GM23338 (cell line): Measurements from ENCODE around the gene TBC1D14. TPM values are rescaled to one million over a fixed set of nuclear protein-coding genes. Genes with fewer than 3 reads are reported as not detected.

Source experiments
- ATAC-seq: fragments of 200-7000 bp; cut with Tn5 transposase; 3 replicates; pipeline ENCODE4 v1.9.1; 2020
- DNase-seq: peaks from one replicate; pipeline ENCODE4 v3.0.0-alpha.2; 2015; ENCODE audit warnings: low spot score
- H2AFZ ChIP-seq: fragments of 200-600 bp; sonication (generic); 2 replicates; pipeline ENCODE4 v1.8.0; 2016; ENCODE audit warnings: antibody characterized with exemption, mild to moderate bottlenecking, moderate library complexity
- H3F3A ChIP-seq: fragments of 200-600 bp; sonication (generic); replicated peaks from 2 replicates; pipeline ENCODE4 v1.8.0; 2017; ENCODE audit warnings: antibody characterized with exemption, mixed run types, low read depth
- H3K27ac ChIP-seq: fragments of 200-600 bp; sonication (generic); 2 replicates; pipeline ENCODE4 v1.6.1; 2016; ENCODE audit warnings: low read depth
- H3K27me3 ChIP-seq: fragments of 200-600 bp; sonication (generic); 2 replicates; pipeline ENCODE4 v1.8.0; 2016; ENCODE audit warnings: mild to moderate bottlenecking, mixed run types, moderate library complexity; ENCODE audit not compliant: insufficient read depth
- H3K36me3 ChIP-seq: fragments of 200-600 bp; sonication (generic); 2 replicates; pipeline ENCODE4 v1.8.0; 2016; ENCODE audit warnings: mild to moderate bottlenecking; ENCODE audit not compliant: insufficient read depth
- H3K4me1 ChIP-seq: fragments of 200-600 bp; sonication (generic); 2 replicates; pipeline ENCODE4 v1.8.0; 2016; ENCODE audit warnings: mild to moderate bottlenecking, moderate library complexity; ENCODE audit not compliant: insufficient read depth
- H3K4me2 ChIP-seq: fragments of 200-600 bp; sonication (generic); 2 replicates; pipeline ENCODE4 v1.7.1; 2017; ENCODE audit warnings: mixed run types
- H3K4me3 ChIP-seq: fragments of 200-600 bp; sonication (generic); 2 replicates; pipeline ENCODE4 v1.6.1; 2016; ENCODE audit warnings: mixed run types
- H3K79me2 ChIP-seq: fragments of 200-600 bp; sonication (generic); replicated peaks from 2 replicates; pipeline ENCODE4 v1.8.0; 2017; ENCODE audit warnings: mild to moderate bottlenecking; ENCODE audit not compliant: insufficient read depth
- H3K9me2 ChIP-seq: fragments of 200-600 bp; sonication (generic); 2 replicates; pipeline ENCODE4 v1.8.0; 2017; ENCODE audit not compliant: insufficient read depth
- H4K20me1 ChIP-seq: fragments of 200-600 bp; sonication (generic); replicated peaks from 2 replicates; pipeline ENCODE4 v1.8.0; 2017; ENCODE audit warnings: mild to moderate bottlenecking; ENCODE audit not compliant: insufficient read depth
- H3K27ac Mint-ChIP-seq: 2 replicates; pipeline ENCODE4 v1.8.0; 2020; ENCODE audit warnings: inconsistent platforms, mild to moderate bottlenecking, moderate library complexity, mixed read lengths
- H3K27me3 Mint-ChIP-seq: 3 replicates; pipeline ENCODE4 v1.8.0; 2022; ENCODE audit warnings: low read depth, mild to moderate bottlenecking, moderate library complexity, mixed read lengths, inconsistent platforms; ENCODE audit not compliant: insufficient read depth, poor library complexity
- H3K36me3 Mint-ChIP-seq: 3 replicates; pipeline ENCODE4 v1.8.0; 2021; ENCODE audit warnings: low read depth, mild to moderate bottlenecking, inconsistent platforms, moderate library complexity, mixed read lengths
- H3K4me1 Mint-ChIP-seq: 3 replicates; pipeline ENCODE4 v1.8.0; 2020; ENCODE audit warnings: mild to moderate bottlenecking, inconsistent platforms, mixed read lengths
- H3K4me3 Mint-ChIP-seq: 3 replicates; pipeline ENCODE4 v1.8.0; 2021; ENCODE audit warnings: moderate library complexity, mild to moderate bottlenecking, inconsistent platforms, mixed read lengths
- H3K9me3 Mint-ChIP-seq: 3 replicates; pipeline ENCODE4 v1.8.0; 2020; ENCODE audit warnings: moderate library complexity, mild to moderate bottlenecking, inconsistent platforms, mixed read lengths
- CREB1 ChIP-seq: fragments of 250-450 bp; sonication (Bioruptor Pico); IDR thresholded peaks from 2 replicates; pipeline ENCODE4 v1.5.0; 2020; ENCODE audit warnings: low read depth, mild to moderate bottlenecking, moderate library complexity
- EZH2 ChIP-seq: fragments of 200-600 bp; sonication (generic); IDR thresholded peaks from one replicate; pipeline ENCODE4 v1.8.0; 2017; ENCODE audit warnings: antibody characterized with exemption, mild to moderate bottlenecking, low read depth; ENCODE audit not compliant: unreplicated experiment
- EZH2phosphoT487 ChIP-seq: fragments of 200-600 bp; sonication (generic); IDR thresholded peaks from one replicate; pipeline ENCODE4 v1.8.1; 2018; ENCODE audit warnings: antibody characterized with exemption; ENCODE audit not compliant: unreplicated experiment
- JUNB ChIP-seq: IDR thresholded peaks from one replicate; pipeline ENCODE4 v1.6.1; 2016; ENCODE audit warnings: antibody characterized with exemption; ENCODE audit not compliant: unreplicated experiment
- NANOG ChIP-seq: IDR thresholded peaks from 2 replicates; pipeline ENCODE4 v1.6.1; 2016; ENCODE audit warnings: antibody characterized with exemption, borderline replicate concordance
- POLR2AphosphoS5 ChIP-seq: IDR thresholded peaks from 2 replicates; pipeline ENCODE4 v1.6.1; 2016; ENCODE audit warnings: antibody characterized with exemption, low read depth
- STAT1 ChIP-seq: IDR thresholded peaks from one replicate; pipeline ENCODE4 v1.6.1; 2016; ENCODE audit warnings: antibody characterized with exemption; ENCODE audit not compliant: unreplicated experiment
- ZNF114 ChIP-seq: fragments of 250-450 bp; sonication (Bioruptor Pico); IDR thresholded peaks from 2 replicates; pipeline ENCODE4 v1.5.0; 2020; ENCODE audit warnings: mild to moderate bottlenecking, moderate library complexity
- ZNF331 ChIP-seq: fragments of 250-450 bp; sonication (Bioruptor Pico); IDR thresholded peaks from 2 replicates; pipeline ENCODE4 v1.5.0; 2020; ENCODE audit warnings: low read depth, mild to moderate bottlenecking, moderate library complexity
- polyA plus RNA-seq: library from polyadenylated mRNA; unstranded; fragments of >200 nt; fragmentation: Nextera tagmentation; extraction: Ambion mirVana; gene quantifications from 2 replicates; pipeline ENCODE4 v1.2.1, GENCODE V29; 2016
- total RNA-seq: library from RNA; depleted of rRNA; stranded (reverse); fragments of >200 nt; shearing (Covaris generic); gene quantifications from 2 replicates; pipeline ENCODE4 v1.2.3, GENCODE V29; 2014
- TF ChIP-seq, protein P1 (sequence below): IDR thresholded peaks from 2 replicates; pipeline ENCODE4 v1.6.1; 2016; ENCODE audit warnings: antibody characterized with exemption
- TF ChIP-seq, protein P2 (sequence below): IDR thresholded peaks from one replicate; pipeline ENCODE4 v1.6.1; 2018; ENCODE audit warnings: antibody characterized with exemption; ENCODE audit not compliant: unreplicated experiment
- TF ChIP-seq, protein P3 (sequence below), 2 experiments: fragments of 200-600 bp in 1 of 2; sonication (generic) in 1 of 2; conservative IDR thresholded peaks; 2 replicates each; pipeline versions ENCODE4 v1.5.1 to v1.6.1; 2016 to 2017; ENCODE audit warnings: antibody characterized with exemption in 2 of 2, low read depth in 2 of 2, mild to moderate bottlenecking in 2 of 2, moderate library complexity in 1 of 2
- TF ChIP-seq, protein P4 (sequence below): fragments of 250-450 bp; sonication (Bioruptor Pico); IDR thresholded peaks from 2 replicates; pipeline ENCODE4 v1.5.0; 2020; ENCODE audit warnings: mild to moderate bottlenecking, moderate library complexity

Gene TBC1D14
- total and polyA plus RNA-seq, 2 experiments from 2014 or later, result 18.2 to 59.7 TPM

DNA sequence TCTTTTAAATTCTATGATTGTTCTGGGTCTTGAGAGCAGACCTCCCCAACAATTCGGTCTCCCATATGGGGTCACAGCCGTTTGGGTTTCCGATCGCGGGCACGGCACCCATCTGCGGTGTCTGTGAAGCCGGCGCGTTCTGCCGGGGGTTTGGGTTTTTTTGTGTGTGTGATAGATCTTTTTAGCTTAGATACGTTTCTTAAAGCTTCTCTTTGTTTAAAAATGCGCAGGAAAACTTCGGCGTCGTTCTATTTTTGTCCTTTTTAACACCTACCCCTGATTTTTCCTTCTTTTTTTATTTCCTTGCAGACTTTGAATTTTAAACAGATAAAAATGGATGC, 34.2 kb downstream of the TBC1D14 start:
- Histone ChIP-seq H2AFZ (no peak overlapping the region), H3K36me3 (no peaks in the 10 kb centered on the region), H4K20me1 (peaks cover 7% of the 10 kb centered on the region), H3K9me2 (no peaks in the 10 kb centered on the region), H3K4me1 (peaks cover 40% of the 10 kb centered on the region), H3F3A (0 out of 2 replicates have a peak, but pooled peaks cover 4% of the 10 kb centered on the region), H3K27me3 (no peaks in the 10 kb centered on the region), H3K4me3 (no peak overlapping the region), H3K27ac (peak overlapping the region; percentile 18; the same call in 1 of the 2 replicates), H3K4me2 (no peak overlapping the region; the same call in 1 of the 2 replicates), H3K79me2 (peaks cover 52% of the 10 kb centered on the region)
- DNase-seq (no peak), ATAC-seq (no peak)
- H3K27ac Mint-ChIP-seq, result no peak overlapping the region; the same call in 1 of the 2 replicates
- no peaks in the 10 kb centered on the region for H3K36me3 Mint-ChIP-seq
- no peaks in the 10 kb centered on the region for H3K9me3 Mint-ChIP-seq
- no peak overlapping the region; the same call in 2 of the 3 replicates for H3K4me3 Mint-ChIP-seq
- H3K27me3 Mint-ChIP-seq, result peaks cover 2% of the 10 kb centered on the region
- no peak for TF ChIP-seq JUNB
- no peak for TF ChIP-seq CREB1
- TF ChIP-seq, protein P1, sequence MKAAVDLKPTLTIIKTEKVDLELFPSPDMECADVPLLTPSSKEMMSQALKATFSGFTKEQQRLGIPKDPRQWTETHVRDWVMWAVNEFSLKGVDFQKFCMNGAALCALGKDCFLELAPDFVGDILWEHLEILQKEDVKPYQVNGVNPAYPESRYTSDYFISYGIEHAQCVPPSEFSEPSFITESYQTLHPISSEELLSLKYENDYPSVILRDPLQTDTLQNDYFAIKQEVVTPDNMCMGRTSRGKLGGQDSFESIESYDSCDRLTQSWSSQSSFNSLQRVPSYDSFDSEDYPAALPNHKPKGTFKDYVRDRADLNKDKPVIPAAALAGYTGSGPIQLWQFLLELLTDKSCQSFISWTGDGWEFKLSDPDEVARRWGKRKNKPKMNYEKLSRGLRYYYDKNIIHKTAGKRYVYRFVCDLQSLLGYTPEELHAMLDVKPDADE, result no peak
- no peak for TF ChIP-seq ZNF114 (CRISPR knock-in tag)
- TF ChIP-seq, protein P2, sequence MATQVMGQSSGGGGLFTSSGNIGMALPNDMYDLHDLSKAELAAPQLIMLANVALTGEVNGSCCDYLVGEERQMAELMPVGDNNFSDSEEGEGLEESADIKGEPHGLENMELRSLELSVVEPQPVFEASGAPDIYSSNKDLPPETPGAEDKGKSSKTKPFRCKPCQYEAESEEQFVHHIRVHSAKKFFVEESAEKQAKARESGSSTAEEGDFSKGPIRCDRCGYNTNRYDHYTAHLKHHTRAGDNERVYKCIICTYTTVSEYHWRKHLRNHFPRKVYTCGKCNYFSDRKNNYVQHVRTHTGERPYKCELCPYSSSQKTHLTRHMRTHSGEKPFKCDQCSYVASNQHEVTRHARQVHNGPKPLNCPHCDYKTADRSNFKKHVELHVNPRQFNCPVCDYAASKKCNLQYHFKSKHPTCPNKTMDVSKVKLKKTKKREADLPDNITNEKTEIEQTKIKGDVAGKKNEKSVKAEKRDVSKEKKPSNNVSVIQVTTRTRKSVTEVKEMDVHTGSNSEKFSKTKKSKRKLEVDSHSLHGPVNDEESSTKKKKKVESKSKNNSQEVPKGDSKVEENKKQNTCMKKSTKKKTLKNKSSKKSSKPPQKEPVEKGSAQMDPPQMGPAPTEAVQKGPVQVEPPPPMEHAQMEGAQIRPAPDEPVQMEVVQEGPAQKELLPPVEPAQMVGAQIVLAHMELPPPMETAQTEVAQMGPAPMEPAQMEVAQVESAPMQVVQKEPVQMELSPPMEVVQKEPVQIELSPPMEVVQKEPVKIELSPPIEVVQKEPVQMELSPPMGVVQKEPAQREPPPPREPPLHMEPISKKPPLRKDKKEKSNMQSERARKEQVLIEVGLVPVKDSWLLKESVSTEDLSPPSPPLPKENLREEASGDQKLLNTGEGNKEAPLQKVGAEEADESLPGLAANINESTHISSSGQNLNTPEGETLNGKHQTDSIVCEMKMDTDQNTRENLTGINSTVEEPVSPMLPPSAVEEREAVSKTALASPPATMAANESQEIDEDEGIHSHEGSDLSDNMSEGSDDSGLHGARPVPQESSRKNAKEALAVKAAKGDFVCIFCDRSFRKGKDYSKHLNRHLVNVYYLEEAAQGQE, result no peak
- TF ChIP-seq STAT1, result no peak
- TF ChIP-seq POLR2AphosphoS5, result no peak
- no peak for TF ChIP-seq ZNF331 (CRISPR knock-in tag)
- TF ChIP-seq, protein P3, sequence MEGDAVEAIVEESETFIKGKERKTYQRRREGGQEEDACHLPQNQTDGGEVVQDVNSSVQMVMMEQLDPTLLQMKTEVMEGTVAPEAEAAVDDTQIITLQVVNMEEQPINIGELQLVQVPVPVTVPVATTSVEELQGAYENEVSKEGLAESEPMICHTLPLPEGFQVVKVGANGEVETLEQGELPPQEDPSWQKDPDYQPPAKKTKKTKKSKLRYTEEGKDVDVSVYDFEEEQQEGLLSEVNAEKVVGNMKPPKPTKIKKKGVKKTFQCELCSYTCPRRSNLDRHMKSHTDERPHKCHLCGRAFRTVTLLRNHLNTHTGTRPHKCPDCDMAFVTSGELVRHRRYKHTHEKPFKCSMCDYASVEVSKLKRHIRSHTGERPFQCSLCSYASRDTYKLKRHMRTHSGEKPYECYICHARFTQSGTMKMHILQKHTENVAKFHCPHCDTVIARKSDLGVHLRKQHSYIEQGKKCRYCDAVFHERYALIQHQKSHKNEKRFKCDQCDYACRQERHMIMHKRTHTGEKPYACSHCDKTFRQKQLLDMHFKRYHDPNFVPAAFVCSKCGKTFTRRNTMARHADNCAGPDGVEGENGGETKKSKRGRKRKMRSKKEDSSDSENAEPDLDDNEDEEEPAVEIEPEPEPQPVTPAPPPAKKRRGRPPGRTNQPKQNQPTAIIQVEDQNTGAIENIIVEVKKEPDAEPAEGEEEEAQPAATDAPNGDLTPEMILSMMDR (conservative IDR thresholded peaks at IDR 0.05; ENCODE audit: low read depth in 2 of 2), result no peak
- no peak for TF ChIP-seq EZH2phosphoT487
- TF ChIP-seq EZH2, result no peak
- no peak for TF ChIP-seq NANOG
- TF ChIP-seq, protein P4, sequence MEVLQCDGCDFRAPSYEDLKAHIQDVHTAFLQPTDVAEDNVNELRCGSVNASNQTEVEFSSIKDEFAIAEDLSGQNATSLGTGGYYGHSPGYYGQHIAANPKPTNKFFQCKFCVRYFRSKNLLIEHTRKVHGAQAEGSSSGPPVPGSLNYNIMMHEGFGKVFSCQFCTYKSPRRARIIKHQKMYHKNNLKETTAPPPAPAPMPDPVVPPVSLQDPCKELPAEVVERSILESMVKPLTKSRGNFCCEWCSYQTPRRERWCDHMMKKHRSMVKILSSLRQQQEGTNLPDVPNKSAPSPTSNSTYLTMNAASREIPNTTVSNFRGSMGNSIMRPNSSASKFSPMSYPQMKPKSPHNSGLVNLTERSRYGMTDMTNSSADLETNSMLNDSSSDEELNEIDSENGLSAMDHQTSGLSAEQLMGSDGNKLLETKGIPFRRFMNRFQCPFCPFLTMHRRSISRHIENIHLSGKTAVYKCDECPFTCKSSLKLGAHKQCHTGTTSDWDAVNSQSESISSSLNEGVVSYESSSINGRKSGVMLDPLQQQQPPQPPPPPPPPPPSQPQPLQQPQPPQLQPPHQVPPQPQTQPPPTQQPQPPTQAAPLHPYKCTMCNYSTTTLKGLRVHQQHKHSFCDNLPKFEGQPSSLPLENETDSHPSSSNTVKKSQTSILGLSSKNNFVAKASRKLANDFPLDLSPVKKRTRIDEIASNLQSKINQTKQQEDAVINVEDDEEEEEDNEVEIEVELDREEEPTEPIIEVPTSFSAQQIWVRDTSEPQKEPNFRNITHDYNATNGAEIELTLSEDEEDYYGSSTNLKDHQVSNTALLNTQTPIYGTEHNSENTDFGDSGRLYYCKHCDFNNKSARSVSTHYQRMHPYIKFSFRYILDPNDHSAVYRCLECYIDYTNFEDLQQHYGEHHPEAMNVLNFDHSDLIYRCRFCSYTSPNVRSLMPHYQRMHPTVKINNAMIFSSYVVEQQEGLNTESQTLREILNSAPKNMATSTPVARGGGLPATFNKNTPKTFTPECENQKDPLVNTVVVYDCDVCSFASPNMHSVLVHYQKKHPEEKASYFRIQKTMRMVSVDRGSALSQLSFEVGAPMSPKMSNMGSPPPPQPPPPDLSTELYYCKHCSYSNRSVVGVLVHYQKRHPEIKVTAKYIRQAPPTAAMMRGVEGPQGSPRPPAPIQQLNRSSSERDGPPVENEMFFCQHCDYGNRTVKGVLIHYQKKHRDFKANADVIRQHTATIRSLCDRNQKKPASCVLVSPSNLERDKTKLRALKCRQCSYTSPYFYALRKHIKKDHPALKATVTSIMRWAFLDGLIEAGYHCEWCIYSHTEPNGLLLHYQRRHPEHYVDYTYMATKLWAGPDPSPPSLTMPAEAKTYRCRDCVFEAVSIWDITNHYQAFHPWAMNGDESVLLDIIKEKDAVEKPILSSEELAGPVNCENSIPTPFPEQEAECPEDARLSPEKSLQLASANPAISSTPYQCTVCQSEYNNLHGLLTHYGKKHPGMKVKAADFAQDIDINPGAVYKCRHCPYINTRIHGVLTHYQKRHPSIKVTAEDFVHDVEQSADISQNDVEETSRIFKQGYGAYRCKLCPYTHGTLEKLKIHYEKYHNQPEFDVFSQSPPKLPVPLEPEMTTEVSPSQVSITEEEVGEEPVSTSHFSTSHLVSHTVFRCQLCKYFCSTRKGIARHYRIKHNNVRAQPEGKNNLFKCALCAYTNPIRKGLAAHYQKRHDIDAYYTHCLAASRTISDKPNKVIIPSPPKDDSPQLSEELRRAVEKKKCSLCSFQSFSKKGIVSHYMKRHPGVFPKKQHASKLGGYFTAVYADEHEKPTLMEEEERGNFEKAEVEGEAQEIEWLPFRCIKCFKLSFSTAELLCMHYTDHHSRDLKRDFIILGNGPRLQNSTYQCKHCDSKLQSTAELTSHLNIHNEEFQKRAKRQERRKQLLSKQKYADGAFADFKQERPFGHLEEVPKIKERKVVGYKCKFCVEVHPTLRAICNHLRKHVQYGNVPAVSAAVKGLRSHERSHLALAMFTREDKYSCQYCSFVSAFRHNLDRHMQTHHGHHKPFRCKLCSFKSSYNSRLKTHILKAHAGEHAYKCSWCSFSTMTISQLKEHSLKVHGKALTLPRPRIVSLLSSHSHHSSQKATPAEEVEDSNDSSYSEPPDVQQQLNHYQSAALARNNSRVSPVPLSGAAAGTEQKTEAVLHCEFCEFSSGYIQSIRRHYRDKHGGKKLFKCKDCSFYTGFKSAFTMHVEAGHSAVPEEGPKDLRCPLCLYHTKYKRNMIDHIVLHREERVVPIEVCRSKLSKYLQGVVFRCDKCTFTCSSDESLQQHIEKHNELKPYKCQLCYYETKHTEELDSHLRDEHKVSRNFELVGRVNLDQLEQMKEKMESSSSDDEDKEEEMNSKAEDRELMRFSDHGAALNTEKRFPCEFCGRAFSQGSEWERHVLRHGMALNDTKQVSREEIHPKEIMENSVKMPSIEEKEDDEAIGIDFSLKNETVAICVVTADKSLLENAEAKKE (CRISPR knock-in tag), result no peak
- peaks cover 61% of the 10 kb centered on the region for H3K4me1 Mint-ChIP-seq
